Ovary (tissue), 3 donors: ENCODE results near the gene CDK11A.
A peak's percentile ranks its signal among the peaks of the same experiment; 100 is the strongest.

Experiments
- POLR2A ChIP-seq: fragments of 450-650 bp; IDR thresholded peaks from one replicate; pipeline ENCODE4 v1.6.1; 2017; ENCODE audit warnings: antibody characterized with exemption, mild to moderate bottlenecking, moderate library complexity
- TF ChIP-seq, protein P1 (sequence below), 3 donors: fragments of 450-650 bp in 2 of 3; fragments of 200-600 bp in 1 of 3; IDR thresholded peaks; one replicate each; pipeline versions ENCODE4 v1.5.1 to v1.8.0; 2016 to 2022; ENCODE audit warnings: antibody characterized with exemption in 3 of 3, mild to moderate bottlenecking in 1 of 3
- donor health status: DM: no; HTN: no; CAD: no.

DNA sequence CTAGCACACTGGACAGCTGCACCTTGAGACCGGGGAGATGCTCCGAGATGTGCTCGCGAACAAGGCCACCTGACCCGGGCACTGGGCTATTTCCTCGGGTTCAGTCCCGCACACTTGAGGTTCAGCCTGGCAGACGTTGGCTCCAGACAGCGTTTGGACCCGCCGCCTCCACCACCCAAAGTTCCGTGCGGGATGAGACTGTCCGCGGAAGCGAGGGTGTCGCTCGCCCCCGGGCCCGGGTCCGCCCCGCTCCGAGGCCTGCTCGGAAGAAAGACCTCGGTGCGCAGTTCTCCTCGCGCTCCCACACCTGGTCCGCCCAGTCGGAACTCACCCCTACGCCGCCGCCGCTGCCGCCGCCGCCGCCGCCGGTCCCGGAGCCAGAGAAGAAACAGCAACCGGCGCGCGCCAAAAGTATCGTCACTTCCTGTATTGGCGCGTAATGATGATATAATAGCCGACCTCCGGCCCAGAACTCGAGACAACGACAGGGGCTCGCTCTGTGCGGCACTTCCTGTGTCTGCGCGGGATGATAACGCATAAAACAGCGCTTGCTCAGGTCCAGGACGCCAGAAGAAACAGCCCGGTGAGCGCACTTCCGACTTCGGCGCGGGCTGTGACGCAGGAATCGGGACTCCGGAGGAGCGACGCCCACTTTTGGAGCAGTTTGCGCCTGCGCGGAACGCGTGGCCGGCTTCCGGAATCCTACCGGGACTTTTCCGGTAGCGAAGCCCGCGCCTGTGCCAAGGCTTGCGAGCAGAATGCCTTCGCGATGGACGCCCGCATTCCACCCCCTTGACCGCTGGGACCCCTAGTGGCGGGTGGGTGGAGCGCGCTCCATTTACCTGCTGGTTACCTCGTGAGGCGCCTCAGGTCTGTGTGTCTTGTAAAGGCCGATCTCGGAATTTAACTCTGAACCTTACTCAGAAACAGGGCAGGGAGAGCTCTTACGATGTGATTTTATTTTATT is 65.3 kb downstream of the CDK11A start, which contains the start of gene CDK11B:
- TF ChIP-seq POLR2A: peak; percentile 63
- TF ChIP-seq, protein P1, sequence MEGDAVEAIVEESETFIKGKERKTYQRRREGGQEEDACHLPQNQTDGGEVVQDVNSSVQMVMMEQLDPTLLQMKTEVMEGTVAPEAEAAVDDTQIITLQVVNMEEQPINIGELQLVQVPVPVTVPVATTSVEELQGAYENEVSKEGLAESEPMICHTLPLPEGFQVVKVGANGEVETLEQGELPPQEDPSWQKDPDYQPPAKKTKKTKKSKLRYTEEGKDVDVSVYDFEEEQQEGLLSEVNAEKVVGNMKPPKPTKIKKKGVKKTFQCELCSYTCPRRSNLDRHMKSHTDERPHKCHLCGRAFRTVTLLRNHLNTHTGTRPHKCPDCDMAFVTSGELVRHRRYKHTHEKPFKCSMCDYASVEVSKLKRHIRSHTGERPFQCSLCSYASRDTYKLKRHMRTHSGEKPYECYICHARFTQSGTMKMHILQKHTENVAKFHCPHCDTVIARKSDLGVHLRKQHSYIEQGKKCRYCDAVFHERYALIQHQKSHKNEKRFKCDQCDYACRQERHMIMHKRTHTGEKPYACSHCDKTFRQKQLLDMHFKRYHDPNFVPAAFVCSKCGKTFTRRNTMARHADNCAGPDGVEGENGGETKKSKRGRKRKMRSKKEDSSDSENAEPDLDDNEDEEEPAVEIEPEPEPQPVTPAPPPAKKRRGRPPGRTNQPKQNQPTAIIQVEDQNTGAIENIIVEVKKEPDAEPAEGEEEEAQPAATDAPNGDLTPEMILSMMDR (IDR thresholded peaks at IDR 0.05): peak in 2 of 3 donors; percentile 37 to 45
